ENCODE results near the gene SLC15A5.

DNA sequence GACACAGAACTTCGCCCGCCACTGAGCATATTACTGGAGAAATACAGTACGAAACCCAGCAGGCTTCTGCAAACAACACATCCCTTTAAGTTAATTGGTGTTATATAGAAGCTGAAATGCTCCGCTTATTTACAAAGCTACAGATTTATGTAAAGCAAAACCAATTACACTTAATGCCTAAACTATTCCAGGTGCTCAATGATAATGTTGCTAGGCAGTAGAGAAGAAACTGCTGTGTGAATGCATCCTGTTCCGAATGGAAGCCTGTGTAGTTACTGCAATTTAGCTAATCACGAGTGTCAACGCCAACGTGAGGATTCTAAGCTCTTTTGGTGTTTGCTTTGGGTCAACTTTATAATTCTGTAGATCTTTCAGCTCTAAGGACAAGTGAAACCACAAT lies 89.8 kb downstream of the SLC15A5 start:
- TF ChIP-seq RARB (CRISPR knock-in tag; IDR thresholded peaks at IDR 0.05) = no peak
- TF ChIP-seq SNAI2 (CRISPR knock-in tag; IDR thresholded peaks at IDR 0.05) = no peak
- no peak for TF ChIP-seq BACH2 (CRISPR knock-in tag; IDR thresholded peaks at IDR 0.05; ENCODE audit: borderline replicate concordance)
- TF ChIP-seq ZNF8 (CRISPR knock-in tag; IDR thresholded peaks at IDR 0.05) = no peak
- no peak for TF ChIP-seq ZNF70 (CRISPR knock-in tag; IDR thresholded peaks at IDR 0.05)
- TF ChIP-seq ZFP30 (CRISPR knock-in tag; IDR thresholded peaks at IDR 0.05) = no peak
- no peak for TF ChIP-seq TOX (CRISPR knock-in tag; IDR thresholded peaks at IDR 0.05; ENCODE audit: borderline replicate concordance)
- TF ChIP-seq ESRRG (CRISPR knock-in tag; IDR thresholded peaks at IDR 0.05) = no peak
- TF ChIP-seq ZNF565 (CRISPR knock-in tag; conservative IDR thresholded peaks at IDR 0.05; ENCODE audit: low read depth) = no peak
- TF ChIP-seq ZFP3 (CRISPR knock-in tag; IDR thresholded peaks at IDR 0.05) = no peak

Data from SK-N-SH treated with all-trans-retinoic acid at 6 μM for 48 hours (cell line).